ENCODE results near the gene WBP1. TPM values are rescaled to one million over a fixed set of nuclear protein-coding genes. Genes with fewer than 3 reads are reported as not detected.

Gene WBP1
- total RNA-seq, 4 donors from 2014 or later = 44.2 to 91.5 (median 47.0) TPM

GRCh38 chr2:74471332-74472065, 13.3 kb downstream of the WBP1 start:
- TF ChIP-seq EP300 (IDR thresholded peaks at IDR 0.05) = no peak
- TF ChIP-seq POLR2A (IDR thresholded peaks at IDR 0.05) = no peak
- TF ChIP-seq POLR2AphosphoS5 (IDR thresholded peaks at IDR 0.05) = no peak
- no peak for TF ChIP-seq CTCF (IDR thresholded peaks at IDR 0.05)
- H3K36me3 ChIP-seq = peaks cover 0 to 26% of the 10 kb centered on the region in 2 donors
- H3K27ac ChIP-seq = peak overlapping the region; percentile 52 to 89 (median 86)
- H3K4me1 ChIP-seq = peaks cover 4 to 28% (median 10%) of the 10 kb centered on the region in 3 donors
- peak overlapping the region; percentile 43 to 63 for H3K4me3 ChIP-seq
- whole genome bisulfite sequencing, 2 donors (ENCODE audit: low coverage in 1 of 2) = 47 to 52% methylated on average over 6 to 11 of the region's 16 CpGs
- no peaks in the 10 kb centered on the region for H3K9me3 ChIP-seq
- no peak for ATAC-seq
- H3K27me3 ChIP-seq = no peaks in the 10 kb centered on the region

- Histone ChIP-seq H3K36me3 (peaks cover 0 to 34% of the 10 kb centered on the region in 2 donors), H3K9me3 (no peaks in the 10 kb centered on the region), H3K4me3 (peak within 1 kb of the TSS; percentile 43 to 63), H3K4me1 (peaks cover 4 to 27% (median 10%) of the 10 kb centered on the region in 3 donors), H3K27me3 (no peaks in the 10 kb centered on the region), H3K27ac (peak within 1 kb of the TSS; percentile 52 to 89 (median 86))
- TF ChIP-seq POLR2A (IDR thresholded peaks at IDR 0.05) = peak; percentile 75 to 80
- peak in 1 of 4 experiments; percentile 11 for TF ChIP-seq CTCF (IDR thresholded peaks at IDR 0.05)
- no peak for TF ChIP-seq EP300 (IDR thresholded peaks at IDR 0.05)
- TF ChIP-seq POLR2AphosphoS5 (IDR thresholded peaks at IDR 0.05) = peak; percentile 96
- ATAC-seq = peak; percentile 96
- 0 to 2% methylated on average over 1 to 12 of the region's 66 CpGs for WGBS, 2 donors (ENCODE audit: low coverage in 1 of 2)
Observed at GRCh38 chr2:74472086-74472944, 14.1 kb downstream of the WBP1 start, which contains the start of gene MRPL53. Gene MRPL53 (minus strand): TSS chr2:74472680. CDS start chr2:74472660, 20 bp downstream.

- ATAC-seq = peak; percentile 2
- Histone ChIP-seq H3K36me3 (peaks cover 0 to 40% of the 10 kb centered on the region in 2 donors), H3K27ac (peak overlapping the region; percentile 52 to 89 (median 86)), H3K27me3 (no peaks in the 10 kb centered on the region), H3K4me3 (peak overlapping the region; percentile 43 to 63), H3K4me1 (peaks cover 4 to 27% (median 10%) of the 10 kb centered on the region in 3 donors), H3K9me3 (no peaks in the 10 kb centered on the region)
- TF ChIP-seq POLR2AphosphoS5 (IDR thresholded peaks at IDR 0.05) (no peak), EP300 (IDR thresholded peaks at IDR 0.05) (no peak), CTCF (IDR thresholded peaks at IDR 0.05) (no peak), POLR2A (IDR thresholded peaks at IDR 0.05) (no peak)
- 7 to 12% methylated on average over 7 of the region's 7 CpGs for WGBS, 2 donors (ENCODE audit: low coverage in 1 of 2)
Observed at GRCh38 chr2:74472945-74473258, 14.7 kb downstream of the WBP1 start.

- TF ChIP-seq POLR2A (IDR thresholded peaks at IDR 0.05) (no peak), POLR2AphosphoS5 (IDR thresholded peaks at IDR 0.05) (no peak), CTCF (IDR thresholded peaks at IDR 0.05) (no peak), EP300 (IDR thresholded peaks at IDR 0.05) (no peak)
- Histone ChIP-seq H3K4me1 (peaks cover 4 to 27% (median 10%) of the 10 kb centered on the region in 3 donors), H3K4me3 (no peak overlapping the region), H3K9me3 (no peaks in the 10 kb centered on the region), H3K27me3 (no peaks in the 10 kb centered on the region), H3K36me3 (peaks cover 0 to 55% of the 10 kb centered on the region in 2 donors), H3K27ac (no peak overlapping the region)
- no peak for ATAC-seq
- no CpG with 5 or more reads among the region's 6 CpGs for WGBS, 2 donors (ENCODE audit: low coverage in 1 of 2)
Observed at GRCh38 chr2:74474481-74474880, 16.2 kb downstream of the WBP1 start.
